Activated CD8-positive, alpha-beta memory T cell treated with anti-CD3 and anti-CD28 coated beads, Interleukin-2, amount 50 U/mL, for 4 hours (primary cell): Measurements from ENCODE around the gene ALOX15.
"Not testable (repeated sequence)": the region's sequence is repeated elsewhere in the genome, so short reads cannot be mapped to it uniquely, and the experiment has no call there.

Experiments
- DNase-seq: peaks from one replicate; pipeline ENCODE4 v3.0.0-alpha.2; 2020

The ALOX15 gene

GRCh38 chr17:4617090-4617489 lies 24.4 kb downstream of the ALOX15 start:
- DNase-seq, result no peak

- no peak for DNase-seq
Observed at GRCh38 chr17:4616476-4616875, 25.0 kb downstream of the ALOX15 start.

- no peak for DNase-seq
Observed at GRCh38 chr17:4610656-4611055, 30.8 kb downstream of the ALOX15 start.

GRCh38 chr17:4610162-4610561 lies 31.3 kb downstream of the ALOX15 start:
- no peak for DNase-seq

GRCh38 chr17:4609761-4610160 lies 31.7 kb downstream of the ALOX15 start:
- DNase-seq, result no peak

- no peak for DNase-seq
Observed at GRCh38 chr17:4607773-4608187, 33.7 kb downstream of the ALOX15 start.

GRCh38 chr17:4607261-4607741 lies 34.2 kb downstream of the ALOX15 start:
- no peak for DNase-seq

GRCh38 chr17:4605826-4606225 lies 35.7 kb downstream of the ALOX15 start:
- DNase-seq, result no peak

- not testable (repeated sequence) for DNase-seq
Observed at GRCh38 chr17:4604736-4605135, 36.7 kb downstream of the ALOX15 start.

- no peak for DNase-seq
Observed at GRCh38 chr17:4604111-4604644, 37.3 kb downstream of the ALOX15 start.

- DNase-seq, result no peak
Observed at GRCh38 chr17:4602041-4602440, 39.4 kb downstream of the ALOX15 start.

- DNase-seq, result no peak
Observed at GRCh38 chr17:4601326-4601725, 40.2 kb downstream of the ALOX15 start.

- DNase-seq, result no peak
Observed at GRCh38 chr17:4600563-4600962, 40.9 kb downstream of the ALOX15 start.

GRCh38 chr17:4599505-4600281 lies 41.8 kb downstream of the ALOX15 start:
- DNase-seq, result no peak

GRCh38 chr17:4598776-4599504 lies 42.5 kb downstream of the ALOX15 start:
- no peak for DNase-seq

- no peak for DNase-seq
Observed at GRCh38 chr17:4597975-4598374, 43.5 kb downstream of the ALOX15 start.

- no peak for DNase-seq
Observed at GRCh38 chr17:4596636-4597380, 44.7 kb downstream of the ALOX15 start.

GRCh38 chr17:4595685-4596342 lies 45.7 kb downstream of the ALOX15 start:
- DNase-seq, result not testable (repeated sequence)

- DNase-seq, result peak; percentile 28
Observed at GRCh38 chr17:4594931-4595684, 46.4 kb downstream of the ALOX15 start.

- no peak for DNase-seq
Observed at GRCh38 chr17:4594406-4594805, 47.1 kb downstream of the ALOX15 start.

- no peak for DNase-seq
Observed at GRCh38 chr17:4593021-4593421, 48.5 kb downstream of the ALOX15 start.
